Mesenchymal stem cell (in vitro differentiated cells and primary cell): ENCODE data around the gene IRF5.

Experiments
- DNase-seq: peaks from one replicate; pipeline ENCODE4 v3.0.0-alpha.2; 2013
- H2AFZ ChIP-seq: one replicate; pipeline ENCODE4 v1.6.1; 2013; ENCODE audit warnings: low read depth, mild to moderate bottlenecking, control low read depth, inconsistent platforms, low read length, moderate library complexity
- H2AK5ac ChIP-seq: 2 replicates; pipeline ENCODE4 v1.6.1; 2013; ENCODE audit warnings: low read length, moderate library complexity, mild to moderate bottlenecking, inconsistent platforms; ENCODE audit not compliant: severe bottlenecking
- H2BK120ac ChIP-seq: one replicate; pipeline ENCODE4 v1.6.1; 2013; ENCODE audit warnings: low read depth, mild to moderate bottlenecking, inconsistent platforms, low read length, moderate library complexity
- H2BK12ac ChIP-seq, 2 experiments: one replicate each; pipeline ENCODE4 v1.6.1; 2013; ENCODE audit warnings: inconsistent platforms in 2 of 2, low read length in 2 of 2, mild to moderate bottlenecking in 2 of 2, moderate library complexity in 2 of 2, control low read depth in 1 of 2
- H2BK15ac ChIP-seq: one replicate; pipeline ENCODE4 v1.6.1; 2013; ENCODE audit warnings: mild to moderate bottlenecking, low read depth, inconsistent platforms; ENCODE audit not compliant: poor library complexity, severe bottlenecking
- H2BK5ac ChIP-seq: 2 replicates; pipeline ENCODE4 v1.6.1; 2013; ENCODE audit warnings: low read depth, mild to moderate bottlenecking, low read length, control low read depth, inconsistent platforms; ENCODE audit not compliant: poor library complexity, severe bottlenecking
- H3K14ac ChIP-seq, 2 experiments: one replicate each; pipeline ENCODE4 v1.6.1; 2013; ENCODE audit warnings: inconsistent platforms in 2 of 2, low read length in 2 of 2, control low read depth in 1 of 2, mild to moderate bottlenecking in 1 of 2, moderate library complexity in 1 of 2
- H3K18ac ChIP-seq, 2 experiments: one replicate each; pipeline ENCODE4 v1.6.1; 2013; ENCODE audit warnings: inconsistent platforms in 2 of 2, low read length in 2 of 2, control low read depth in 1 of 2, low read depth in 1 of 2, mild to moderate bottlenecking in 1 of 2
- H3K23ac ChIP-seq, 2 experiments: one replicate each; pipeline ENCODE4 v1.6.1; 2013; ENCODE audit warnings: inconsistent platforms in 2 of 2, low read length in 2 of 2, mild to moderate bottlenecking in 2 of 2, moderate library complexity in 2 of 2, control low read depth in 1 of 2
- H3K27ac ChIP-seq: 2 replicates; pipeline ENCODE4 v1.5.1; 2013; ENCODE audit warnings: mild to moderate bottlenecking, moderate library complexity, low read length, control low read depth, inconsistent platforms; ENCODE audit not compliant: poor library complexity, severe bottlenecking
- H3K27me3 ChIP-seq, 2 experiments: 2 replicates each; pipeline versions ENCODE4 v1.6.1 to v1.7.0; 2013; ENCODE audit warnings: low read length in 2 of 2, mild to moderate bottlenecking in 2 of 2, moderate library complexity in 2 of 2, control low read depth in 1 of 2, inconsistent platforms in 1 of 2; ENCODE audit not compliant: control insufficient read depth in 1 of 2, insufficient read depth in 1 of 2
- H3K36me3 ChIP-seq, 2 experiments: 2 replicates each; pipeline versions ENCODE4 v1.6.1 to v1.7.0; 2013; ENCODE audit warnings: low read length in 2 of 2, control low read depth in 1 of 2, inconsistent platforms in 1 of 2, low read depth in 1 of 2, mild to moderate bottlenecking in 1 of 2; ENCODE audit not compliant: insufficient read depth in 2 of 2, control insufficient read depth in 1 of 2
- H3K4ac ChIP-seq, 2 experiments: one replicate each; pipeline ENCODE4 v1.6.1; 2013; ENCODE audit warnings: inconsistent platforms in 2 of 2, low read length in 2 of 2, mild to moderate bottlenecking in 2 of 2, moderate library complexity in 2 of 2, control low read depth in 1 of 2, low read depth in 1 of 2
- H3K4me1 ChIP-seq: 2 replicates; pipeline ENCODE4 v1.6.1; 2013; ENCODE audit warnings: low read depth, low read length, control low read depth; ENCODE audit not compliant: control insufficient read depth, insufficient read depth
- H3K4me2 ChIP-seq: 2 replicates; pipeline ENCODE4 v1.6.1; 2013; ENCODE audit warnings: low read length, mild to moderate bottlenecking, inconsistent platforms; ENCODE audit not compliant: poor library complexity, severe bottlenecking
- H3K4me3 ChIP-seq, 2 experiments: 2 replicates each; pipeline versions ENCODE4 v1.5.1 to v1.7.0; 2013; ENCODE audit warnings: low read length in 2 of 2, mild to moderate bottlenecking in 2 of 2, control low read depth in 1 of 2, low read depth in 1 of 2; ENCODE audit not compliant: insufficient read depth in 1 of 2
- H3K79me1 ChIP-seq: replicated peaks from 2 replicates; pipeline ENCODE4 v1.6.1; 2013; ENCODE audit warnings: mild to moderate bottlenecking, control low read depth, low read length, inconsistent platforms; ENCODE audit not compliant: poor library complexity, severe bottlenecking
- H3K9ac ChIP-seq: 2 replicates; pipeline ENCODE4 v1.7.0; 2013; ENCODE audit warnings: mild to moderate bottlenecking, low read length, moderate library complexity
- H3K9me3 ChIP-seq: 2 replicates; pipeline ENCODE4 v1.7.0; 2013; ENCODE audit warnings: mild to moderate bottlenecking, low read length; ENCODE audit not compliant: control insufficient read depth
- H4K8ac ChIP-seq: one replicate; pipeline ENCODE4 v1.6.1; 2013; ENCODE audit warnings: inconsistent platforms, mild to moderate bottlenecking, low read length, moderate library complexity
- H4K91ac ChIP-seq: one replicate; pipeline ENCODE4 v1.6.1; 2013; ENCODE audit warnings: mild to moderate bottlenecking, low read length, inconsistent platforms
- WGBS: methylation state at CpG from one replicate; pipeline ENCODE4 v1.1.7; 2013; ENCODE audit warnings: mixed read lengths; 5-methylcytosine and 5-hydroxymethylcytosine counted together

Gene IRF5

GRCh38 chr7:128944487-128945236 is 6.9 kb downstream of the IRF5 start:
- Histone ChIP-seq H3K23ac (no peak overlapping the region), H3K36me3 (peaks cover 0 to 27% of the 10 kb centered on the region in 2 experiments), H2AFZ (no peak overlapping the region), H3K4me1 (peaks cover 13% of the 10 kb centered on the region), H3K18ac (no peak overlapping the region), H2BK120ac (no peak overlapping the region), H2BK15ac (no peak overlapping the region), H3K4ac (no peak overlapping the region), H3K9ac (no peak overlapping the region), H3K4me2 (no peak overlapping the region), H4K91ac (no peak overlapping the region), H3K27me3 (peaks cover 21 to 42% of the 10 kb centered on the region in 2 experiments), H2BK5ac (no peak overlapping the region), H3K4me3 (no peak overlapping the region), H3K14ac (no peak overlapping the region), H2AK5ac (no peak overlapping the region), H3K9me3 (no peaks in the 10 kb centered on the region), H2BK12ac (no peak overlapping the region), H4K8ac (no peak overlapping the region), H3K27ac (no peak overlapping the region), H3K79me1 (no peaks in the 10 kb centered on the region)
- WGBS, result 80% methylated on average over 7 of the region's 7 CpGs
- DNase-seq, result no peak

- Histone ChIP-seq H2BK15ac (no peak overlapping the region), H2BK5ac (no peak overlapping the region), H3K9ac (no peak overlapping the region), H4K91ac (no peak overlapping the region), H3K36me3 (peaks cover 2 to 29% of the 10 kb centered on the region in 2 experiments), H3K9me3 (no peaks in the 10 kb centered on the region), H2AFZ (no peak overlapping the region), H2AK5ac (no peak overlapping the region), H3K23ac (peak overlapping the region in 1 of 2 experiments; percentile 63), H3K27me3 (peaks cover 10 to 30% of the 10 kb centered on the region in 2 experiments), H2BK12ac (no peak overlapping the region), H4K8ac (no peak overlapping the region), H3K14ac (no peak overlapping the region), H3K4ac (no peak overlapping the region), H3K79me1 (no peaks in the 10 kb centered on the region), H3K4me1 (peaks cover 13% of the 10 kb centered on the region), H3K4me3 (no peak overlapping the region), H2BK120ac (no peak overlapping the region), H3K27ac (no peak overlapping the region), H3K18ac (no peak overlapping the region), H3K4me2 (no peak overlapping the region)
- WGBS, result 93% methylated on average over 21 of the region's 21 CpGs
- DNase-seq, result no peak
Observed at GRCh38 chr7:128945668-128946366, 8.1 kb downstream of the IRF5 start.

DNA sequence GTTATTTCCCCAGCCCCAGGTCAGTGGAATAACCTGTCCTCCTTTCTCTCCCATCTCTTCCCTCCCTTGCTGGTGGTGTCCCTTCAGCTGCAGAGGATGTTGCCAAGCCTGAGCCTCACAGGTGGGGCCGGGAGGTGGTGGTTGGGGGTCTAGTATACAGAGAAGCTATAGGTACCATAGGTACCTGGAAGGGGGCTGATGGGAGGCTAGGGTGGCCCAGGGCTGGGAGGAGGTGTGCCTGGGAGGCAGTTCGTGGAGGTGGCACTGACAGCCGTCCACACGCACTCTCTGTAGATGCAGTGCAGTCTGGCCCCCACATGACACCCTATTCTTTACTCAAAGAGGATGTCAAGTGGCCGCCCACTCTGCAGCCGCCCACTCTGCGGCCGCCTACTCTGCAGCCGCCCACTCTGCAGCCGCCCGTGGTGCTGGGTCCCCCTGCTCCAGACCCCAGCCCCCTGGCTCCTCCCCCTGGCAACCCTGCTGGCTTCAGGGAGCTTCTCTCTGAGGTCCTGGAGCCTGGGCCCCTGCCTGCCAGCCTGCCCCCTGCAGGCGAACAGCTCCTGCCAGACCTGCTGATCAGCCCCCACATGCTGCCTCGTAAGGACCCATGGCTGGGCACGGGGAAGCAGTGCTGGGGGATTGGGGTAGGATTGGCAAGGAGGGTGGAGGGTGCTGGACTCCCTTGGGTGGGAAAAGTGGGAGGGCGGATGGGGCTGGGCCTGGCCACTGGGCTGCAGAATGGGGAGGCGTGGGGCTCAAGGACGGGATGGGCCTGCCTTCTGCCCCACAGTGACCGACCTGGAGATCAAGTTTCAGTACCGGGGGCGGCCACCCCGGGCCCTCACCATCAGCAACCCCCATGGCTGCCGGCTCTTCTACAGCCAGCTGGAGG is 9.5 kb downstream of the IRF5 start:
- H3K23ac ChIP-seq, result no peak overlapping the region
- no peak overlapping the region for H2BK120ac ChIP-seq
- H2BK15ac ChIP-seq, result no peak overlapping the region
- H2BK5ac ChIP-seq, result no peak overlapping the region
- no peak for DNase-seq
- H3K4me1 ChIP-seq, result peaks cover 13% of the 10 kb centered on the region
- H2BK12ac ChIP-seq, result no peak overlapping the region
- H4K8ac ChIP-seq, result peak overlapping the region; percentile 16
- H3K4me3 ChIP-seq, result no peak overlapping the region
- no peaks in the 10 kb centered on the region for H3K9me3 ChIP-seq
- 82% methylated on average over 19 of the region's 22 CpGs for WGBS
- H3K4me2 ChIP-seq, result no peak overlapping the region
- H3K18ac ChIP-seq, result no peak overlapping the region
- H4K91ac ChIP-seq, result no peak overlapping the region
- H3K14ac ChIP-seq, result no peak overlapping the region
- no peak overlapping the region for H2AK5ac ChIP-seq
- no peak overlapping the region for H2AFZ ChIP-seq
- H3K36me3 ChIP-seq, result peaks cover 15 to 37% of the 10 kb centered on the region in 2 experiments
- H3K27ac ChIP-seq, result no peak overlapping the region
- H3K27me3 ChIP-seq, result peaks cover 0 to 17% of the 10 kb centered on the region in 2 experiments
- H3K4ac ChIP-seq, result no peak overlapping the region
- H3K79me1 ChIP-seq, result no peaks in the 10 kb centered on the region
- no peak overlapping the region for H3K9ac ChIP-seq
